A673 (cell line): ENCODE data around the gene CDH23. TPM values are rescaled to one million over a fixed set of nuclear protein-coding genes. Genes with fewer than 3 reads are reported as not detected.

Source experiments
- BruUV-seq: library from RNA; stranded (reverse); fragments of 400-500 nt; replicated peaks from 2 replicates; lab custom pipeline; 2021; lab: Mats Ljungman, UMichigan
- CTCF ChIA-PET: fragments of 300-600 bp; sonication (Branson Sonifier 250); formaldehyde crosslinking; loops from one replicate; lab custom pipeline; 2022; ENCODE audit warnings: antibody characterized with exemption; lab: Charles Lee
- POLR2A ChIA-PET: fragments of 300-600 bp; sonication (Branson Sonifier 250); formaldehyde crosslinking; loops from one replicate; lab custom pipeline; 2022; ENCODE audit warnings: antibody characterized with exemption; ENCODE audit not compliant: low non-redundant PET; lab: Charles Lee
- DNase-seq: peaks from one replicate; pipeline ENCODE4 v3.0.0-alpha.2; 2015; ENCODE audit warnings: low spot score
- H3K27ac ChIP-seq: fragments of 200-600 bp; sonication (generic); 2 replicates; pipeline ENCODE4 v1.5.1; 2016; ENCODE audit warnings: mixed run types, low read depth, mild to moderate bottlenecking, mixed read lengths, antibody characterized with exemption, low read length; ENCODE audit not compliant: poor library complexity, severe bottlenecking
- H3K27me3 ChIP-seq: fragments of 200-600 bp; sonication (generic); replicated peaks from 2 replicates; pipeline ENCODE4 v1.6.1; 2017; ENCODE audit warnings: mixed run types, low read depth, mild to moderate bottlenecking, mixed read lengths, antibody characterized with exemption, low read length; ENCODE audit not compliant: insufficient read depth, poor library complexity
- H3K36me3 ChIP-seq: fragments of 200-600 bp; sonication (generic); 2 replicates; pipeline ENCODE4 v1.6.1; 2016; ENCODE audit warnings: mixed run types, mild to moderate bottlenecking, mixed read lengths, antibody characterized with exemption, low read length; ENCODE audit not compliant: insufficient read depth, poor library complexity, severe bottlenecking
- H3K4me1 ChIP-seq: fragments of 200-600 bp; sonication (generic); 2 replicates; pipeline ENCODE4 v1.6.1; 2017; ENCODE audit warnings: mixed run types, mild to moderate bottlenecking, mixed read lengths, antibody characterized with exemption, low read length; ENCODE audit not compliant: insufficient read depth, poor library complexity, severe bottlenecking
- H3K4me3 ChIP-seq: fragments of 200-600 bp; sonication (generic); 2 replicates; pipeline ENCODE4 v1.5.1; 2016; ENCODE audit warnings: low read depth, mixed run types, mild to moderate bottlenecking, mixed read lengths, low read length; ENCODE audit not compliant: poor library complexity, severe bottlenecking
- H3K9me3 ChIP-seq: fragments of 200-600 bp; sonication (generic); 2 replicates; pipeline ENCODE4 v1.6.1; 2016; ENCODE audit warnings: mixed run types, low read depth, mild to moderate bottlenecking, mixed read lengths, antibody characterized with exemption, low read length; ENCODE audit not compliant: poor library complexity, severe bottlenecking
- EZH2 ChIP-seq: fragments of 200-600 bp; sonication (generic); IDR thresholded peaks from 2 replicates; pipeline ENCODE4 v1.6.1; 2017; ENCODE audit warnings: borderline replicate concordance, low read depth, mild to moderate bottlenecking, mixed read lengths, antibody characterized with exemption, low read length; ENCODE audit not compliant: poor library complexity, severe bottlenecking
- intact Hi-C: fragments of 100-400 bp; cut with micrococcal nuclease; formaldehyde crosslinking; loops from one replicate; pipeline ENCODE4 v1.10.0; 2022; ENCODE audit not compliant: unreplicated experiment
- total RNA-seq: library from RNA; stranded (reverse); gene quantifications from 2 replicates; pipeline ENCODE4 v1.2.3, GENCODE V29; 2021
- TF ChIP-seq, protein P1 (sequence below): fragments of 300-800, 200-600 bp; sonication (generic); conservative IDR thresholded peaks from 2 replicates; pipeline ENCODE4 v1.5.1; 2017; ENCODE audit warnings: low read depth, mild to moderate bottlenecking, antibody characterized with exemption, low read length, moderate library complexity, mixed read lengths

The CDH23 gene
- total RNA-seq, 1 experiment from 2014 or later = 49.7 TPM

DNA sequence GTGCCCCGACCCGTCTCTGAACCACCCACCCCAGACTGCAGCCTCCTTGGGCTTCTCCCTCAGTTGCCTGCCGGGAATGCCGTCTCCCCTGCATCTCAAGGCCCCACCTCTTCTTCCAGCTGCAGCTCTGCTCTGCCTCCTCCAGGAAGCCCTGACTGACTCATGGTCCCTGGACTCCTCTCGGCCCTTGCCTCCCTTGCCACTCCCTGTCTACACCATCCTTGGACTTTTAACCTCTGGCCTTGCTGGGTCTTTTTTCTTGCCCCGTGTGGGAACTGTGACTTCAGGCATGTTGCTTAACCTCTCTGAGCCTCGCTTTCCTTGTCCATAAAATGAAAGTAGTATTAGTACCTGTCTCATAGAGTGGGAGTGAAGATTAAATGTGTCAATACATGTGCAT is 266.6 kb downstream of the CDH23 start:
- H3K9me3 ChIP-seq = no peaks in the 10 kb centered on the region
- H3K27me3 ChIP-seq = no peaks in the 10 kb centered on the region
- POLR2A ChIA-PET = no interaction called here
- CTCF ChIA-PET = no interaction called here
- no peak overlapping the region for H3K4me3 ChIP-seq
- DNase-seq = no peak
- no peak overlapping the region for H3K27ac ChIP-seq
- BruUV-seq = no TSS peak
- no peaks in the 10 kb centered on the region for H3K36me3 ChIP-seq
- intact Hi-C loops = no loop called here
- H3K4me1 ChIP-seq = no peaks in the 10 kb centered on the region
- TF ChIP-seq, protein P1, sequence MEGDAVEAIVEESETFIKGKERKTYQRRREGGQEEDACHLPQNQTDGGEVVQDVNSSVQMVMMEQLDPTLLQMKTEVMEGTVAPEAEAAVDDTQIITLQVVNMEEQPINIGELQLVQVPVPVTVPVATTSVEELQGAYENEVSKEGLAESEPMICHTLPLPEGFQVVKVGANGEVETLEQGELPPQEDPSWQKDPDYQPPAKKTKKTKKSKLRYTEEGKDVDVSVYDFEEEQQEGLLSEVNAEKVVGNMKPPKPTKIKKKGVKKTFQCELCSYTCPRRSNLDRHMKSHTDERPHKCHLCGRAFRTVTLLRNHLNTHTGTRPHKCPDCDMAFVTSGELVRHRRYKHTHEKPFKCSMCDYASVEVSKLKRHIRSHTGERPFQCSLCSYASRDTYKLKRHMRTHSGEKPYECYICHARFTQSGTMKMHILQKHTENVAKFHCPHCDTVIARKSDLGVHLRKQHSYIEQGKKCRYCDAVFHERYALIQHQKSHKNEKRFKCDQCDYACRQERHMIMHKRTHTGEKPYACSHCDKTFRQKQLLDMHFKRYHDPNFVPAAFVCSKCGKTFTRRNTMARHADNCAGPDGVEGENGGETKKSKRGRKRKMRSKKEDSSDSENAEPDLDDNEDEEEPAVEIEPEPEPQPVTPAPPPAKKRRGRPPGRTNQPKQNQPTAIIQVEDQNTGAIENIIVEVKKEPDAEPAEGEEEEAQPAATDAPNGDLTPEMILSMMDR = no peak
- TF ChIP-seq EZH2 = no peak

DNA sequence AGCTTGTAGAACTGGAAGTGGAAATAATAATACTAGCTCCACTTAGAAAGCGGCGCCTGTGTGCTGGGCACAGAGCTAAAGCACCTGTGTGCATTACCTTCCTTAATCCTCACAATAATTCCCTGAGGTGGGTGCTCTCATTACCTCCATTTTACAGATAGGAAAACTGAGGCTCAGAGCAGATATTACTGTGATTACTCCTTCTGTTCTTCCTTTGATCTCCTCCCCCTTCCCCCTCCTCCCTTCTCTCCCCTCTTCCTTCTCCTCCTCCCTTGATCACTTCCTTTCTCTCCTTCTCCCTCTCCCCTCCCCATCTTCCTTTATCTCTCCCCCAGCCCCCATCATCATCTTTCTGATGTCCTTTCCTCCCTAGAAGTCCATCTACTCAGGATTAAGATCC is 267.9 kb downstream of the CDH23 start:
- Histone ChIP-seq H3K36me3 (no peaks in the 10 kb centered on the region), H3K4me3 (no peak overlapping the region), H3K9me3 (no peaks in the 10 kb centered on the region), H3K4me1 (no peaks in the 10 kb centered on the region), H3K27me3 (no peaks in the 10 kb centered on the region), H3K27ac (no peak overlapping the region)
- TF ChIP-seq EZH2 = no peak
- TF ChIP-seq, protein P1 = no peak
- ChIA-PET CTCF (no interaction called here), POLR2A (no interaction called here)
- no peak for DNase-seq
- intact Hi-C loops = no loop called here
- BruUV-seq = no TSS peak

DNA sequence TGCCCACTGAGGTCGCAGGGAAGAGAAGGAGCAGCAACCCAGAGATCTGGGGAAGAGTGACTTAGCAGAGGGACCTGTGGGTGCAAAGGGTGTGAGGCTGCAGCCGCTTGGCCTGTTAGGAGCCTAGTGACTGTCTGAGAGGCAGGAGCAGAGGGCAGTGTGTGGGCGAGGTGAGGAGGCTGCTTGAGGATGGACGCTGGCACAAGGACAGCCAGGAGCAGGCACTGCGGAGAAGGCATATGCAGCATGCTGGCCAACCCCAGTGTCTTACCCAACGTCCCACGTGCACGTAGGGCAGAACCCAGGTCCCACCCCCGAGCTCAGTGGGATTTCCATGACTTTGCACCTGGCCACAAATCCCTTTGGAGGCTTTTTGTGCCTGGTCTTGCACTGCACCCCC is 268.7 kb downstream of the CDH23 start:
- intact Hi-C loops = no loop called here
- Histone ChIP-seq H3K9me3 (no peaks in the 10 kb centered on the region), H3K4me1 (no peaks in the 10 kb centered on the region), H3K36me3 (no peaks in the 10 kb centered on the region), H3K27ac (no peak overlapping the region), H3K4me3 (no peak overlapping the region), H3K27me3 (no peaks in the 10 kb centered on the region)
- no TSS peak for BruUV-seq
- no peak for DNase-seq
- ChIA-PET POLR2A (no interaction called here), CTCF (interaction anchor here (0.5 kb wide), 1 partner anchor 673 kb away, joined by 4 read pairs; no protein-coding TSS in a partner anchor)
- TF ChIP-seq, protein P1 = no peak
- TF ChIP-seq EZH2 = no peak
